Spinal cord (tissue), 10 donors: ENCODE results near the gene TBC1D24. TPM values are rescaled to one million over a fixed set of nuclear protein-coding genes. Genes with fewer than 3 reads are reported as not detected.
A peak's percentile ranks its signal among the peaks of the same experiment; 100 is the strongest.
"Not testable (repeated sequence)": the region's sequence is repeated elsewhere in the genome, so short reads cannot be mapped to it uniquely, and the experiment has no call there.

Experiments used
- DNase-seq, 6 donors: peaks; one replicate each; pipeline versions ENCODE4 v3.0.0 to v3.0.0-alpha.2; 2013 to 2015; ENCODE audit warnings: low spot score in 6 of 6, low read depth in 4 of 6
- H3K27ac ChIP-seq: one replicate; pipeline ENCODE4 v1.5.1; 2013; ENCODE audit warnings: low read depth, low read length, control low read depth
- H3K27me3 ChIP-seq: one replicate; pipeline ENCODE4 v1.6.1; 2013; ENCODE audit warnings: low read length; ENCODE audit not compliant: control insufficient read depth, insufficient read depth
- H3K36me3 ChIP-seq: one replicate; pipeline ENCODE4 v1.6.1; 2013; ENCODE audit warnings: low read length; ENCODE audit not compliant: control insufficient read depth, insufficient read depth
- H3K4me1 ChIP-seq: one replicate; pipeline ENCODE4 v1.6.1; 2013; ENCODE audit warnings: low read length; ENCODE audit not compliant: control insufficient read depth, insufficient read depth
- H3K4me3 ChIP-seq: one replicate; pipeline ENCODE4 v1.5.1; 2013; ENCODE audit warnings: low read depth, low read length, control low read depth
- H3K9me3 ChIP-seq: one replicate; pipeline ENCODE4 v1.6.1; 2013; ENCODE audit warnings: low read length; ENCODE audit not compliant: control insufficient read depth, insufficient read depth
- WGBS: methylation state at CpG from one replicate; pipeline ENCODE4 v1.1.5; 2013; ENCODE audit warnings: missing lambda C conversion rate; ENCODE audit not compliant: insufficient coverage; 5-methylcytosine and 5-hydroxymethylcytosine counted together
- polyA plus RNA-seq, 2 donors: library from polyadenylated mRNA; unstranded; fragments of 120-200 nt; gene quantifications; one replicate each; pipeline ENCODE4 v1.2.1, GENCODE V29; 2013; ENCODE audit not compliant: insufficient read length in 2 of 2
- total RNA-seq, 2 donors: library from RNA; depleted of rRNA in 1 of 2; stranded (reverse); fragments of 120-200 nt in 1 of 2; fragments of >200 nt in 1 of 2; gene quantifications; one replicate each; pipeline versions ENCODE4 v1.2.3 to v1.2.4, GENCODE V29; 2013 to 2014
- donor health status: healthy.

TBC1D24 gene
- total and polyA plus RNA-seq, 4 donors: 22.2 to 64.2 (median 35.4) TPM

DNA sequence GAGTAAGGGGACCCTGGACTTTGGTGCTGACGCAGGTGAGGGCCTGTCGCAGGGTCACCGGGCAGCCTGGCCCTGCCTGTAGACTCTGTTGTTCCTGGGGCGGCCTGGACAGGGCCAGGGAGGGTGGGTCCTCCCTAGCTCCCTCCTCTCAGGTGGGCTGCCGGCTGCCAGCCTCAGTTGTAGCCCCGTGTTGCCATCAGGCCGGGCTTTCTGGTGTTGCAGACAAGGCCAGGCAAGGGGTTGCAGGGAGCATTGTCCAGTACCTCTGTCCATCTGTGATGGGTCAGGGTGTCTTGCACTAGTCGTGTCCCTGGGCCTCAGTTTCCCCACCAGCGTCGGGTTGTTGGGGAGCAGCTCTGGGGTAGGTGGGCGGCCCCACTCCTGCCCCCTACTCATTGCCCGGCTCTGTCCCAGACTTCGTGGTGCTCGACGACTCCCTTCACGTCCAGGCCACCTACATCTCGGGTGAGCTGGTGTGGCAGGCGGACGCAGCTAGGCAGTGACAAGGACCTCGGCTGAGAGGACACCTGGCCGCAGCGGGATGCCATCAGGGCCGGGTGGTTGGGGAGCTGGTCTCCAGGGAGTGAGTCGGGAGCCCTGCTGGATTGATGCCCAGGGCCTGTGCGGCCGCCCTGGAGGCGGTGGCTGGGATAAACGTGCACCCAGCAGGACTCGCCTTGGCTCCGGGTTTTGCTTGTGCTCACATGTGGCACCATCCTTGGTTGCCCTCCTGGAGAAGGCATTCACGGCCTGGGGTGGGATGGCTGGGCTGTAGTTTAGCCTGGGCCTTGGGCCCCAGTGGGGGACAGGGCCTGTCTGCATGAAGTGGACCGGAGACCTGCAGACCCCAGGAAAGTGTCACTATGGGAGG lies 54.4 kb downstream of the TBC1D24 start:
- H3K9me3 ChIP-seq: no peaks in the 10 kb centered on the region
- no peak overlapping the region for H3K4me3 ChIP-seq
- peaks cover 67% of the 10 kb centered on the region for H3K36me3 ChIP-seq
- no peak for DNase-seq
- no peaks in the 10 kb centered on the region for H3K27me3 ChIP-seq
- peaks cover 18% of the 10 kb centered on the region for H3K4me1 ChIP-seq
- WGBS: 89% methylated on average over 32 of the region's 32 CpGs
- no peak overlapping the region for H3K27ac ChIP-seq

DNA sequence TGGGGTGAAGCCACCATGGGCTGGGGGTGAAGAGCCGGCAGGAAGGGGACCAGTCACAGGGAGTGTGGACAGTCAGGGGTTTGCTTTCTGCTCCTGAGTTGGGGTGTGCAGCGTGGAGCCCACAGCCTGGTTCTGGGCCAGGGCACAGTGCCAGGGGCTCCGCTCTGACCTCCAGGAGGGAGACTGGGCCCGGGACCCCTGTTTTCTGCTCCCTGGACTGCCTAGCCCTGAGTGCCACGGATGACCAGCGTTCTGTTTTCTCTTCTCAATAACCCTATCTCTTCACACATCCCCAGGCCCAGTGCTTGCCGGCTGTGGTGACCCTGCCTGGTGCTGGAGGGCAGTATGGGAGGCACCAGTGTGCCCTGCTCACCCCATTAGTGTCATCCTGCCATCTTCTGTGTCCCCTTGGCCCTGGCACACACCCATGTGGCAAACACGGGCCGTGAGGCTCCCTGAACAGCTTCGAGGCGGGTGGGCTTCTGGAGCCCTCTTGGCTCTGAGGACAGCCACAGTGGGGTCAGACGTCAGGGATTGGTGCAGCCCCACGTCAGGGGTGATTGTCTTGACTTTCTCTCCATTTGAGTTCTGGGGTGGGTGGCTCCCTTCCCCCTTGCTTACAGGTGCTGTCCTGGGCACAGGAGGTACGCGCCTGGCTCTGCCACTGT lies 55.2 kb downstream of the TBC1D24 start:
- no peak overlapping the region for H3K27ac ChIP-seq
- no peak for DNase-seq
- H3K9me3 ChIP-seq: no peaks in the 10 kb centered on the region
- peaks cover 59% of the 10 kb centered on the region for H3K36me3 ChIP-seq
- no peaks in the 10 kb centered on the region for H3K27me3 ChIP-seq
- peaks cover 18% of the 10 kb centered on the region for H3K4me1 ChIP-seq
- H3K4me3 ChIP-seq: no peak overlapping the region
- 82% methylated on average over 15 of the region's 15 CpGs for WGBS

DNA sequence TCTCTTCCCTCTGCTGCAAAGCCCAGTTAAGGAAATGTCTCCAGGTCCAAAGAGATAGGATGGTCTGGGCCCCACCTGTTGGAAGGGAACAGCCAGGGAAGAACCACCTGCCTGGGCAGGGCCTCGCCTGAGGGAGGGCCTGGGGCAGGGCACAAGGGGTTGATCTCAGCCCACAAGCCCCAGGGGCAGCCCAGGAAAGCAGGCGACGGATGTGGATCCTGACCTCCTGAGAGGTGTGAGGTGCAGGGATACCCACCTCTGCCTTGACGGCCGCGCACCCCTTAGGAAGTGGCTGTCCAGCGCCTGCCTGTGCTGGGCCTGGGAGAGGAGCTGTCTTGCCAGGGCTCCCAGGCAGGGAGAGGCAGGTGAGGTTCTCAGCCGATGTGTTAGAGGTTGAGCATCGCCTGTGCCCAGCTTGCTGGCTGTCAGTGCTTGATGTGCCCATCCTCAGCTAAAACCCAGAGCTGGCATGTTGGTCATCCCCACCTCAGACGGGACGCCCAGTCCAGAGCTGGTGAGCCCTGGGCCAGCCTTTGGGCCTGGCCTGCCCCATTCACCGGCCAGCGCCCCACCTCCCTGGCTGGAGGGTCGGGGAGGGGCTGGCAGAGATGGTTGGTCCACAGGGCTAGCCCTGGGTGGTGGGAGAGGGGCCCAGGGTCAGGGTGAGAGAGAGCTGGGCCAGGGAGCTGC lies 55.8 kb downstream of the TBC1D24 start:
- peaks cover 54% of the 10 kb centered on the region for H3K36me3 ChIP-seq
- H3K4me1 ChIP-seq: peaks cover 18% of the 10 kb centered on the region
- no peak overlapping the region for H3K4me3 ChIP-seq
- H3K27ac ChIP-seq: peak overlapping the region; percentile 94
- 78% methylated on average over 14 of the region's 14 CpGs for whole genome bisulfite sequencing
- no peaks in the 10 kb centered on the region for H3K9me3 ChIP-seq
- H3K27me3 ChIP-seq: no peaks in the 10 kb centered on the region
- no peak for DNase-seq

DNA sequence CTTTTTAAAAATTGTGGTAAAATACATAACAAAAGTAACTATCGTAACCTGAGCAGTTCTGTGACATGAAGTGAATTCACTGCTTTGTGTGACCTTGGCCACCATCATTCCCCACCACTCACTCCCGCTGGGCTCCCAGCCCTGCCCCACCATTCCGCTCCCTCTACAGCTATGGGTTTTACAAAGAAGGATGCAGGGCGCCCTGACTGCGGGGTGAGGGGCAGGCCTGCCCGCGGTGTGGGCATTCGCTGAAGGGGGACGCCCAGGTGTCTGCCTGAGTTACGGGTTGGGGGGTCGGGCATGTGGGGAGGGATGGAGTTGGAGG lies 56.4 kb downstream of the TBC1D24 start, which contains the start of gene CEMP1:
Gene CEMP1 (minus strand): TSS at position 38 of the 325 bp plus-strand sequence. CDS start 335 bp downstream, outside the sequence.
- Histone ChIP-seq H3K27ac (peak within 1 kb of the TSS; percentile 95), H3K36me3 (peaks cover 48% of the 10 kb centered on the region), H3K4me3 (peak within 1 kb of the TSS; percentile 84), H3K4me1 (peaks cover 21% of the 10 kb centered on the region), H3K27me3 (no peaks in the 10 kb centered on the region), H3K9me3 (no peaks in the 10 kb centered on the region)
- no peak for DNase-seq
- 1% methylated on average over 7 of the region's 11 CpGs for WGBS

DNA sequence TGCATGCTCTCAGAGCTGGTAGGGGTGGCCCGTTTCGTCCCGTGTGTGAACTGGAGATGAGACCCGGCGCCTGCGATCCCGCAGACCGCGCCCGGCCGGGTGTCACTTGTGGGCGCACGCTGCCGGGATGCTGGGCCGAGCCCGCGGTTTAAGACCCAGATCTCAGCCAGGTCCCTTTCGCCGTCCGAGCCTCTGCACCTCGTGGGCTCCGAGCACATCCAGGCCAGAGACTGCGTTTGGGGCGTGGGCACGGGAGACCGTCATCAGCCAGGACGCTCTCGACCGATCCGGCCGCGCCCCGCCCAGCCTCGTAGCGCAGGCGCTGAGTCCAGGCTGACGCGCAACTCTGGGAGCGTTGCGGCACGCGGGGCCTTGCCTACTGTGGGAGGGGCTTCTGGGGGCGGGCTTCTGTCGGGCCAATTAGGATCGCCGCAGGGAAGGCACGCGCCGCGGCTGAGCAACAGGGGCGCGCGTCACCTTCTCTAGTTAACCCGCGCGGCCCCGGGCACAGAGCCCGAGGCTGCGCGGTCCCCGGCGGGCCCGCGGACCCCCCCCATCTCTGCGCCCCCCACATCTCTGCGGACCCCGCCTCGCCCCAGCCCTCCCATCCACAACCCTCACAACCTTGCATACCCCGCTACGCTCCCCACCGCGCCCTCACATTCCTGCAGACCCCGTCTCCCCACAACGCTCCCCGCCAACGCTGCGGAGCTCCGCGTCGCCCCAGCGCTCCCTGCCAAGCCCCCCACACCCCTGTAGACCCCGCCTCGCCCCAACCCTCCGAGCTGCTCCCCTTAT lies 57.0 kb downstream of the TBC1D24 start:
- H3K4me1 ChIP-seq: peaks cover 23% of the 10 kb centered on the region
- H3K9me3 ChIP-seq: no peaks in the 10 kb centered on the region
- H3K27me3 ChIP-seq: no peaks in the 10 kb centered on the region
- peak overlapping the region; percentile 84 for H3K4me3 ChIP-seq
- WGBS: under 1% methylated on average over 80 of the region's 84 CpGs
- peak; percentile 88 to 99 (median 96) for DNase-seq
- peaks cover 43% of the 10 kb centered on the region for H3K36me3 ChIP-seq
- H3K27ac ChIP-seq: peak overlapping the region; percentile 95

DNA sequence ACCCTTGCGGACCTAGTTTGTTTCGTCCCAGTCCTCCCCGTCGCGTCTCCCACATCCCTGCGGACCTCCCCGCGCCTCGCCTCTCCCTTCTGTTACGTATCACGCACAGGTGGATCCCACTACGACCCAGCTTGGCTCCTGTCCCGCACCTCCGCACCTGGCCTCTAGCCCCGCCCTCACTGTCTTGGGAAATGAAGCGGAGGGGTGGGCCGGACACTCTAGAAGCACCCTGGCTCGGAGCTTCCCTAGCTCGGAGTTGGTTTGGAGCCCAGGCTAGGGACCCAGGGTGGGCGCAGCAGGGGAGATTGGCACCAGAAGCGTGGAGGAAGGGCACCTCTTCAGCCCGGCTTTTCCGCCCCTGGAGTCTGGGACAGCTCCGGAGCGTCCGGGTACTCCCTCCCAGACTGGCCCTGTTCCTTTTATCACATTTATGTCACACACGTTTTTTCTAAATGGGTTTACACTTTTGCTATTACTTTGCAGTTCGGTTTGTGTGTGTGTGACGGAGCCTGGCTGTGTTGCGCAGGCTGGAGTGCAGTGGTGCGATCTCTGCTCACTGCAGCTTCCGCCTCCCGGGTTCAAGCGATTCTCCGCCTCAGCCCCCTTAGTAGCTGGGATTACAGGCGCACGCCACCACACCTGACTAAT lies 57.7 kb downstream of the TBC1D24 start:
- DNase-seq: peak in 5 of 6 donors; percentile 18 to 79 (median 36)
- WGBS: 2% methylated on average over 22 of the region's 37 CpGs
- peak overlapping the region; percentile 84 for H3K4me3 ChIP-seq
- H3K27ac ChIP-seq: peak overlapping the region; percentile 95
- no peaks in the 10 kb centered on the region for H3K9me3 ChIP-seq
- no peaks in the 10 kb centered on the region for H3K27me3 ChIP-seq
- peaks cover 29% of the 10 kb centered on the region for H3K4me1 ChIP-seq
- H3K36me3 ChIP-seq: peaks cover 36% of the 10 kb centered on the region

DNA sequence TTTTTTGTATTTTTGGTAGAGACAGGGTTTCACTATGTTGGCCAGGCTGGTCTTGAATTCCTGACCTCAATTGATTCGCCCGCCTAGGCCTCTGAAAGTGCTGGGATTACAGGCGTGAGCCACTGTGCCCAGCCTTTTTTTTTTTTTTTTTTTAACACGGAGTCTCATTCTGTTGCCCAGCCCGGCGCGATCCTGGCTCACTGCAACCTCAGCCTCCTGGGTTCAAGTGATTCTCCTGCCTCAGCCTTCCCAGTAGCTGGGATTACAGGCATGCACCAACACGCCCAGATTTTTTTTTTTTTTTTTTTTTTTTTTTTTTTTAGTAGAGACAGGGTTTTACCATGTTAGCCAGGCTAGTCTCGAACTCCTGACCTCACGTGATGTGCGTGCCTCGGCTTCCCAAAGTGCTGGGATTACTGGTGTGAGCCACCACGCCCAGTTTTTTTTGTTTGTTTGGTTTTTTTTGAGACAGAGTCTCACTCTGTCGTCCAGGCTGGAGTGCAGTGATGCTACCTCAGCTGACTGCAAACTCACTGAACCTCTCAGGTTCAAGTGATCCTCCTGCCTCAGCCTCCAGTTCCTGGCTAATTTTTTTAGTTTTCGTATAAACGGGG lies 58.3 kb downstream of the TBC1D24 start:
- Histone ChIP-seq H3K4me3 (peak overlapping the region; percentile 84), H3K36me3 (peaks cover 29% of the 10 kb centered on the region), H3K27ac (peak overlapping the region; percentile 95), H3K4me1 (peaks cover 29% of the 10 kb centered on the region)
- 73% methylated on average over 7 of the region's 16 CpGs for WGBS
- H3K27me3 ChIP-seq, DNase-seq, H3K9me3 ChIP-seq: not testable (repeated sequence)

DNA sequence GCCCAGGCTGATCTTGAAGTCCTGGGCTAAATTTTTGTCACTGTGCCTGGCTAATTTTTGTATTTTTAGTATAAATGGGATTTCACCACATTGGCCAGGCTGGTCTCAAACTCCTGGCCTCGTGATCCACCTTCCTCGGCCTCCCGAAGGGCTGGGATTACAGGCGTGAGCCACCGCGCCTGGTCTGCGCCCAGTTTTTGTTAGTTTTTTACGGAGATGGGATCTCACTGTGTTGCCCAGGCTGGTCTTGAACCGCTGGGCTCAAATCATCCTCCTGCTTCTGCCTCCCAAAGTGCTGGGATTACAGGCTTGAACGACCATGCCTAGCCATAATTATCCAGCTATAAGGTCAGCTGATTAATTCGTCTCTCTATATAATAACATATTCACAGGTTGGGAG lies 59.0 kb downstream of the TBC1D24 start:
- Histone ChIP-seq H3K27ac (no peak overlapping the region), H3K36me3 (peaks cover 23% of the 10 kb centered on the region), H3K4me3 (no peak overlapping the region), H3K9me3 (no peaks in the 10 kb centered on the region), H3K4me1 (peaks cover 31% of the 10 kb centered on the region), H3K27me3 (no peaks in the 10 kb centered on the region)
- DNase-seq: no peak
- 90% methylated on average over 9 of the region's 11 CpGs for WGBS
